ENCODE measurements around the gene MMP23B.
"Not testable (repeated sequence)": the region's sequence is repeated elsewhere in the genome, so short reads cannot be mapped to it uniquely, and the experiment has no call there.

Gene MMP23B

DNA sequence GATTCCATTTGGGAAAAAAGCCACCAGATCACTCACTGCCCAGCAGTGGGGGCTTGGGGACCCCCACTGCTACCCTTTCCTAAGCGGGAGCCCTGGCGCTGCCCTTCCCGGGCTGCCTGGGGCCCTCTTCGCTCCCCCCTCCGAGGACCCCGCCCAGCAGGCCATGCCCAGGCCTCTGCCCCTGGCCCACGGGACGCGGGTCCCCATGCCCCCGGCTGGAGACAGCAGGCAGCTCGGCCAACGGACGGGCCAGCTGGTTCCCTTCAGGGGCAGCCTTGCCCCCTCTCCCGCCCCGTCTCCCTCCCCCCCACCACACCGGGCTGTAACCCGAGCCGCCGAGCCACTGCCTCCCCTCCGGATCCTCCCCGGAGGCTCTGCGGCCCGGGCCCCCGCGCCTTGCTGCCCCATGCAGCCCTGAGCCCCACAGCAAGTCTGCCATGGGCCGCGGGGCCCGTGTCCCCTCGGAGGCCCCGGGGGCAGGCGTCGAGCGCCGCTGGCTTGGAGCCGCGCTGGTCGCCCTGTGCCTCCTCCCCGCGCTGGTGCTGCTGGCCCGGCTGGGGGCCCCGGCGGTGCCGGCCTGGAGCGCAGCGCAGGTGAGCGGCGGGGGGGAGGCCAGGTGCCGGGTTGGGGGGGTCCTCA lies at the start of gene MMP23B:
Gene MMP23B (plus strand): TSS at position 392 of the 639 bp plus-strand sequence. CDS start 46 bp downstream, at position 438.
- no peak for DNase-seq

DNA sequence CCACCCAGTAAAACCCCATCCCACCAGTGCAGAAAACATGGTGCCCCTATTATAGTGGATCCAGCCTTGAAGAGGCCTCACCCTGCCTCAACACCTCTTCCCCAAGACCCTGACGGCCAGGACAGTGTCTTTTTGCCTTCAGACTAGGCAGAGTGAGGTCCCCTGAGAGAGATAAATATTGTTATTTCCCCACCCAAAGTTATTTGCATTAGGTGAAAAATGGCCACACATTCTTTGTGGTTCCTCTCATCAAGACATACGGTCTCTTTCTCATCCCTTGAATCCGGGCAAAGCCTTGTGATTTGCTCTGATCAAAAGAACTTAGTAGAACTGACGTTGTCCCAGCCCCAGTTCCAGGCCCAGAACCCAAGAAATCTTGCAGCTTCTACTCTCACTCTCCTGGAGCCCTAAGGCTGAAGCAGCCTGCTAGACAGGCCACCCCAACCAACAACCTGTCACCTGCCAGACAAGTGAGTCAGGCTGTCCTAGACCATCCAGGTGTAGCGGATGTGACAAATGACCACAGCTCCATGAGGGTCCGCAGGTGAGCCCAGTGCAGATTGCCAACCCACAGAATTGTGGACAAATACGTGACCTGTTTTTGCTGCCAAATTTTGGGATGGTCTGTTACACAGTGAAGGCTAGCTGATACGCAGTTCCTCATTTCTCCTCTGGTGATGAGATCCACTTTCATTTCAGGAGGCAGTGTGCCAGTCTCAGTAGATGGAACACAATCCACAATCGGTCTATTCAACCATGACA lies 49.2 kb upstream of the MMP23B start:
- no peak for DNase-seq

DNA sequence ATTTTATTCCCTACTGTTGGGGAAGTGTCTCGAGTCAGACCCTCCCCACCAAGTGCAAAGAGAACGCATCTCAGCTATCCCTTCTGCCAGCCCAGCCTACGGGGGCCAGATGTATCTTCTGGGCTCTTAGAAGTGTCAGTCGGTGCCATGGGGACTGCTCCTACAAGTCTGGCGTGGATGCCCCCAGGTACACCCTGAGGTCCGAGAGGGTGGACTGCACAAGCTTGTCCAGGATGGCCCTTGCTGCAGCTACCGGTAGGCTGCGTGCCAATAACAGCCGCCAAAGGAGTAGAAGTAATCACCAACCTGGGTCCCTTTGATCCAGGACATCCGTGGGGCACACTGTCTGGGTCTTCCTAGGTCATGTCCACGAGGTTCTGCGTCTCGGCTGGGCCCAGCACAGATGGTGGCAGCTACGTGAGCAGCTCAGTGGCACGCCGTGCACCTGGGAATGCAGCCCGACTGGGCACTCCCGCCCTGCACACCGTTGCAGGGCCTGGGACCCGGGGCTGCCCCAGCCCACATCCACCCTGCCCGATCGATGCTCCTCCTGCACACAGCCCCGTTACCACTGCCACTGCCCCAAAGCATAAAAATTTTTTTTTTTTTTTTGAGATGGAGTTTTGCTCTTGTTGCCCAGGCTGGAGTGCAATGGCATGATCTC lies 48.5 kb upstream of the MMP23B start:
- no peak for DNase-seq

DNA sequence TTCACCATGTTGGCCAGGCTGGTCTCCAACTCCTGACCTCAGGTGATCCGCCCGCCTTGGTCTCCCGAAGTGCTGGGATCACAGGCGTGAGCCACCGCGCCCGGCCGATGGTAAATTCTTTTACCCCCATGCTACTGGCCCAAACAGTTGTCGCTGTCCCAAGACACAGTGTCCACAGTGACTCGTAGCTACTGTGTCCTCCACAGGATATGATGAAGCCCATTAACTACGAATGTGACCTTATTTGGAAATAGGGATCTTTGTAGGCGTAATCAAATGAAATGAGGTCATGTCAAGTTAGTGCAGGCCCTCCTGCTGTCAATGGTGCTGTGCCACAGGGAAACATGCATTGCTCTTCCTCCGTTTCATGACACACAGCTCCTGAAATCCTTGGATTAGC lies 40.5 kb upstream of the MMP23B start:
- DNase-seq = no peak

DNA sequence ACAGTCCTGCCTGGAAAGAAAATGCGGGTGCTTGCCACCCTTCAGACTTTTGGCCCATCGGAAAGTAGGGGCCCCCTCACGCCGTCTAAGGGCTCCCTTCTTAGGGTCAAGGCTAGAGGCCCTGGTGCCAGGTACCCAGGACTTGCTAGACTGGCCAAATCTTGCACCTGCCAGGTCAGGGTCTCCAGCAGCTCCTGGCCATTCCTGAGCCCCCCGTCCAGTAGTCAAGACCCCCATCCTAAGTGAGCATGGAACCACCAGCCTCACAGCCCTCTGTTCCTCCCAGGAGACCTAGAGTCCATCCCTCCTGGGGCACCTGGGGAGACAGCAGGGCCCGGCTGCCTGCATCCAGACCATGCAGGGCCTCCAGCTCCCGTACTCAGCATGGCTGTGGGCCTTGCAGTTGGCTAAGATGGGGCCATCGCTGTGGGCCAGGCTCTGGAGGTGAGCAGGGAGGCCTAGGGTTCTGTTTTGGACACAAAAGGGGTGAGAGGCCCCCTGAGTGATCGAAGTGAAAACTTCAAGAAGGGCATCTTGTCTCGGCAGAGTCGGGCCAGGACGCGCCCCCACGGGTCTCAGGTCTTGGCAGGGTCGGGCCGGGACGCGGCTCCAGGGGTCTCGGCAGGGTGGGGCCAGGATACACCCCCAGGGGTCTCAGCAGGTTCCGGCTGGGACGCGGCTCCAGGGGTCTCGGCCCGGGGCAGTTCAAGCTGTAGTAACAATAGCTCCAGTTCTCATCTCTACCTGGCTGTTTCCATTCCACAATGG lies 38.0 kb upstream of the MMP23B start:
- DNase-seq = no peak

DNA sequence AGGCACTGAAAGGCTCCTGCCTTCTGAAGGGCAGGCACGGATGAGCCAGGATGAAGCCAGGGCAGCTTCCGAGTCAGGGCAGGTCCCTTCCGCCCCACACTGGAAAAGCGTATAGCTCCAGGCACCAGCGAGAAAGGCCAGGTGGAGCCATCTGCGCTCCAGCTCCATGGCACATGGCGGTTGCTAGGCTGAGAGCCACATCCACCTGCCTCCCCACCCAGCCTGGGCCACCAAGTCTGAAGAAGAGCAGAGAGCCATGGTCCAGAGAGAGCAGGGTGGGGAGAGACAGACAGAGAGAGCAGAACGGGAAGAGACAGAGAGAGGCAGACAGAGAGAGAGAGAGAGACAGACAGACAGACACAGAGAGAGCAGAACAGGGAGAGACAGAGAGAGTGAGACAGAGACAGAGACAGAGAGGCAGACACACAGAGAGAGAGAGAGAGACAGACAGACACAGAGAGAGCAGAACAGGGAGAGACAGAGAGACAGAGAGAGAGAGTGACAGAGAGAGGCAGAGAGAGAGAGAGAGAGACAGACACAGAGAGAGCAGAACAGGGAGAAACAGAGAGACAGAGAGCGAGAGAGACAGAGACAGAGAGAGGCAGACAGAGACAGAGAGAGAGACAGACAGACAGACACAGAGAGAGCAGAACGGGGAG lies 37.2 kb upstream of the MMP23B start:
- DNase-seq = no peak

DNA sequence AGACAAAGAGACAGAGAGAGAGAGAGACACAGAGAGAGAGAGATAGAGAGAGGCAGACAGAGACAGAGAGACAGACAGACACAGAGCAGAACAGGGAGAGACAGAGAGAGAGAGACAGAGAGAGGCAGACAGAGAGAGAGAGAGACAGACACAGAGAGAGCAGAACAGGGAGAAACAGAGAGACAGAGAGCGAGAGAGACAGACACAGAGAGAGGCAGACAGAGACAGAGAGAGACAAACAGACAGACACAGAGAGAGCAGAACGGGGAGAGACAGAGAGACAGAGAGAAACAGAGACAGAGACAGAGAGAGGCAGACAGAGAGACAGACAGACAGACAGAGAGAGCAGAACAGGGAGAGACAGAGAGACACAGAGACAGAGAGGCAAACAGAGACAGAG lies 36.6 kb upstream of the MMP23B start:
- DNase-seq = not testable (repeated sequence)

DNA sequence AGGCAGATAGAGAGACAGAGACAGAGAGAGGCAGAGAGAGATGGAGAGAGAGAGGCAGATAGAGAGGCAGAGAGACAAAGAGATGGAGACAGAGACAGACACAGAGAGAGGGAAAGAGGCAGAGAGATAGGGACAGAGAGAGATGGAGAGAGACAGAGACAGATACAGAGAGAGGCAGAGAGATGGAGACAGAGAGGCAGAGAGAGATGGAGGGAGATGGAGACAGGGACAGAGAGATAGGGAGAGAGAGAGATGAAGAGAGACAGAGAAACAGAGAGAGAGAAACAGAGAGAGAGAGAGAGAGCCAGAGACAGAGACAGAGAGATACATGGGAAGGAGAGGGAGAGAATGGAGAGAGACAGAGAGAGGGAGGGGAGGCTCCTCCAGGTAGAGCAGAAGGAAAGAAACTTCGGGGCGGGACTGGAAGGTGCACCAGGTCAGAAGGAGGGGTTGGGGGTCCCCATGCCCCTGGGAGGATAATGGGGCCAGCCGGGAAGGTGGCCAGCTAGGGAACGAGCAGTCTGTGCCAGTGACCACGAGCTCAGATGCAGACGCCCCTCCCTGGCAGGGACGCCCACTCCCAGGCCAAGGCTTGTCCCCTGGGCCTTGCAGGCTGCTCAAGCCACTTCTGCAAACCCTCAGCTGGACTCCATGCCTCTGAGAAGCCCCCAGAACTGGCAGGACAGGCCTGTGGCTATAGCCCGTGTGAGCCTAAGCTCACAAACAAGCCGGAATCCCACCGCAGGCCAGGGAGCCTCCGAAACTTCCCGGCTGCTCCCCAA lies 35.3 kb upstream of the MMP23B start:
- no peak for DNase-seq

DNA sequence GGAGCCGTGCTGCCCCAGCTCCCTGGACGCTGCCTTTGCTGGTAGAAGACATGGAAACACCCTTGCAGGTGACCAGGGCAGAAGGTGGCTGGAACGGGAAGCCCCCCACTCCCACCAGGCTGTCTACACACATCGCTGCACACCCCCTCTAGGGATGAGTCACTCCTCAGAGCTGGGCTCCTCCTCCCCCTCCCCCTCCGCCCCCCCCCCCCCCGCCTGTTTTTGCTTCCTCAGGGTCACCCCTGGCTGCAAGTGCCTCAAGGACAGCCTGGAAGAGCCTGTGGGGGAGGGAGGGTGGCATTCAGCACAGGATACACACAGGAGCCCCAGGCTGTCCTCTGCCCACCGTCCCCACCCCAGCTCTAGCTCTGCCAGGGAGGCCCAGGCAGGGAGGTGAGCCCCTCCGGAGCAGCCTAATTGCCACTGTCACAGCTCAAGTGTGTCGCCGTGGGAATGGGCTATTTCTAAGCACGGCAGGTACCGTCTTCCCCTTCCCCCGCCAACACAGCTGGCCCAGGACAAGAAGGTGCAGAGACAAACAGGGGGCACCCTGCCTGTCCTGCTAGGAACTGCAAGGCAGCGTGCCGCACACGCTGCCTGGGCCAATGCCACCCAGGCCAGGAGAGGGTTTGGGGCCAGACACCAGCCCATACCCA lies 34.6 kb upstream of the MMP23B start:
- no peak for DNase-seq

DNA sequence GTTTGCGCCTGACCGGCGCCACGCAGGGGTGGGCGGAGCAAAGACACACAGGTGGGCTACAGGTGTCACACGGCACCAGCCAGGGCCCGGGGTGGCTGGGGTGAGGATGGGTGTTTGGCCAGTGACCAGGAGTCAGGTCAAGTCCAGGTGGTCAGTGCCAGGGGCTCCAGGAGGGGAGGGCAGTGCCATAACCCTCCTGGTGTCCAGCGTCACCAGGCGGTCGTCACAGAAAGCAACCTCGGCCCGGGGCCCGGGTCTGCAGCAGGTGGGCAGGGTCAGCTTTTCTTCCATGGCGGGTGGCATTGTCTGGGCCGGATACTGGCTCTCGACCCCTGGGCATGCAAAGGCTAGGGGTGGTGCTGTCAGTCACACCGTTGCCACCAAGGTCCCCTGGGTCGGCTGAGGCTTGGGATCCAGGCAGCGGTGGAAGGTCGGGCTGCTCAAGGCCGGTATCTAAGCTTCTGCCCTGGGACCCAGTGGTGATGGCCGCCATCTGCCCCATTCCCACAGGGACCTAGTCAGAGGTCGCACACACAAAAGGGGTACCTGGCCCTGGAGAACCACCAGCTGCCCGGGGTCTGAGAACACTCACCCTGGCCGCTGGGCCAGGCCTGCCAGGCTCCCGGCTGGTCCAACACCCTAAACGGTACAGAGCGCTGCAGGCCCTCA lies 33.8 kb upstream of the MMP23B start:
- DNase-seq = no peak

DNA sequence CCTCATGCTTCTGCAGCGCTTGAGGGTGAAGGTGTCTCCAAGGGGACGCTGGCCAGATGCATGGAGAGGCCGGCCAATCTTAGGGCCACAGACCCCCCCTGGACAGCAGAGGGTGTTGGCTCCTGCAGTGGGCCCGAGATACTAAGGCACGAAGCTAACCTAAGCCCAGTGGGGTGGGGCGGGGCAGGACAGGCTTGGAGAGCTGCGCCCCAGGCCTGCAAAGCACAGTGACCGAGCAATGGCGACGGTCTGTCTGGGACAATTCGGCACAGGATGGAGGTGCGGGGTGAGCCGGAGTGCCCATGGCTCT lies 33.3 kb upstream of the MMP23B start:
- no peak for DNase-seq

DNA sequence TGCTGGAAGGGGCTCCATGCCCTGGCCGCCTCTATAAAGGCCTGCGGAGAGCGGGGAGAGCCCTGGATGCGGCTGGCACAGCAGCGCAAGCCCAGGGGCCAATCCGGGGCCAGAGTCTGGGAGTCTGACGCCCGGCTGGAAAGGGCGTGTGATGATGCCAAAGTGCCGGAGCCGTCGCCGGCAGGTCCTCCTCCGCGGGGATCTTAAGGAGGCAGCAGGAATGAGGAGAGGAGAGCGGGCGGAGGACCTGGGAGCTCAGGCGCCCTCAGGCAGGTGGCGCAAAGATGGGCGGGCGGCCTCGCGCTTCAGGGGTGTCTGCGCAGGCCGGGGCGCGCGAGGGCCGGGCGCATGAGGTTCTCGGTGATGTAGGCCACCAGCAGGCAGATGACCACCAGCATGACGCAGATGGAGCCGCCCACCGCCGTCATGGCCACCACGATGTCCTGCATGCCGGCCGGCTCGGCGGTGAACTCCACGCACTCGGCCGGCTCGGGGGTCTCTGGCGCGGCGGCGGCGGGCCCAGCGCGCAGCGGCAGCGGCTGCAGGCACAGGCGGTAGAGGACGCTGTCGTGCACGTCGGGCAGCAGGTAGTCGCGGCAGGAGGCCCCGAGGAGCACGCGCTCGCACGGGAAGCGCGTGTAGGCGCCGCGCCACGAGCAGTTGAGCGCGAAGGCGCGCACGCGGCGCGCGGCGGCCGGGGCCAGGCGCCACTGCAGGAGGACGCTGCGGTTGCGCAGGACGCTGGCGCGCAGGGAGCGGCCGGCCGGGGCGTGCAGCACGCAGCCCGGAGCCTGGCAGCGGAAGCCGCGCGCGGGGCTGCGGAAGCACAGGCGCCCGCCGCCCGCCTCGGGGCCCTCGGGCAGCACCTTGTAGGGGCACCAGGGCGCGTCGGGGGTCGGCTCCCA lies 32.7 kb upstream of the MMP23B start:
- DNase-seq = no peak

DNA sequence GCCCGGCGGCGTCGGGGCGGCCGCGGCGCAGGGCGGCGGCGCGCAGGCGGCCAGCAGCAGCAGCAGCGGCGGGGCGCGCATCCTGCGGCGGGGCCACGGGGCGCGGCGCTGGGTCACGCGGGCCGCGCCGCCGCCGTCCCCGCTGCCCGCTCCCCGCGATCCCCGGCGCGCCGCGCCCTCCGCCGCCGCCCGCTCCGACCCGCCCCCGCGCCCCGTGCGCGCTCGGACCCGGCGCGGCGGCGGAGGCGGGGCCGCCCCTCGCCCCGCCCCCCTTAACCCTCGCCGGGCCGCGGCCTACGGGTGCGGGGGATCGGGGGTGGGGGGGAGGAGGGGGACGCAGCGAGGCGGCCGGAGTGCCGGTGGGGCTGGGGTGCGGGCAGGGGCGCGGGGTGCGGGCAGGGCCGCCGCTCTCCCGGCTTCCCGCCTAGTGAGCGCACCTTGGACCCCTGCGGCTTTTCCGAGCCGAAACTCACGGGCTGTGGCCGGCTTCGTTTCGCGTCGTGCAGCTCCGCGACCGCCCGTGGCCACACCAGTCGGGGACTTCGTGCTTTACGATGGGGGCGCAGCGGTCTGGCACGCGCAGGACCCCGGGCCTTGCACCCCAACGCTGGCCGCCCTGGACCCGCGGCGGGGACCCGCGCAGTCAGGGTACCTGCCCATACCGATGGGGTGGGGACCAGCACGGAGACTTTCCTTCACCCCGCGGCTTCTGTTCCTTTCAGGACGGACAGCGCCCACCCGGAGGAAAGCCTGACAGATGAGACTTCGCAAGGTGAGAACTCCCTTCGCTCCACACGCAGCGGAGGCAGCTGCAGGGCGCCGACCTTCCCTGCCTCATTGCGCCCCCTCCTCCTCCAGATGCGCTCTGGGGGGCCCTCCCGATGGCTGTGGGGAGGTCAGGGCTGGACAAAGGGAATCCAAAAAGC lies 31.8 kb upstream of the MMP23B start, which contains the start of gene FNDC10:
Gene FNDC10 (minus strand): TSS at position 201 of the 926 bp plus-strand sequence. CDS start 120 bp downstream, at position 81.
- DNase-seq = no peak

DNA sequence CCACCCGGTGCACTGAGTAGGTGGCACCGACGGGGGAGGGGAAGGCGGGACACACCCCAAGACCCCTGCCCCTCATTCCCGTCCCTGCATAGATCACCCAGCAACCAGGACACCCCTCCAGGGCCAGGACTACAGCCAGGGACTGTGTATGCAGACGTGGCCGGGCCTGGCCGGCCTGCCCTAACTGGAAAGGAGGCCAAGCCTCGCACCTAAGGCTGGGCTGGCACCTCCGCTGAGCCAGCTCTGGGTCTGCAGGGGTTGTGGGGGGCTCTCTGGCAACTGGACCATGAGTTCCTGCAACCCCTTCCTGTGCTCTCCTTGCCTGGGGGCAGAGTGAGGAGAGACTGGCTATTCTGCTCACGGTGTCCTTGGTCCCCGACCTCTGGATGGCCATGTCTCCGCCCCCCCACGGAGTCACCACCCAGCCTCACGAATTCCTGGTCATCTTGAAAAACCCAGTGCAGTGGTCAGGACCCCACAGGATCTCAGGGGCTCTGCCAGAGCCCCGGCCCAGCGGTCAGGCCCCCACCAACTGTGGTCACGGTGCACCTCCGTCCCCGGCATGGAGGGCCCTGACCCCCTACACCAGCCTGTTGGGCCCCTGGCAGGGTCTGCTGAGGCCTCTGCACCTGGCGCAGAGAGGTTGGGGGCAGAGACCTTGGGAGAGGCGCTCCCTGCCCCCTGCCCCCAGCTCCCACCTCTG lies 31.0 kb upstream of the MMP23B start:
- no peak for DNase-seq

DNA sequence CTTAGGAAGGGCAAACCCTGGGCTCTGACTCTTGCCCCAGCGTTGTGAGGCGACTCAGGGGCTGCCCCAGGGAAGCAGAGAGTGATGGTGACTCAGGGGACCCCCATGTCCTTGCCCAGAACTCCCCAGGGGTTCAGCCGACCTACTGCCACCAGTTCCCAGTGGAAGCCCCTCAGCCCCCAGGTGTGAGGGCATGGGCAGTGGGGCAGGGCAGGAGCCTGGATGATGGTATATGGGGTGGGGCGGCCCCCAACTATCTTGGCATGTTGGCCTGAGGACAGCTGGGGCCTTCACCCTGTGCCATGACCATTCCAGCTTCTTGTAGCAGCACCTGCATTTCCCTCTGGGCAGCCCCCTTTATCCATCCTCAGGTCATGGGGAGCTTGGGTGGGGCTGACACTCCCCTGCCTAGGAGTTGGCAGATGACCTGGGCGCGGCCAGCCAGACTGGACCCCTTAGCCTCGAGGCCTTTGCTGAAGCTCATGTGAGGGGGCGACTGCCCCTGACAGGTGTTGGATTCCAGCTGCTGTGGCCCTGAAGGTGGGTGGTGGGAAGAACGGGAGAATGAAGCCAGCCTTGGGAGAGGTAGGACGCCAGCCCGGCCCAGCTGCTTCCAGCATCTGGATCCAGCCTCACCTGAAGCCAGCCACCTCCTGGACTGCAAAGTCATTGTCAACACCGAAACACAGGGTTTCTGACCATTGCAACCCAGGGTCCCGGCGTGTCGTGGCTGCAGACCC lies 30.2 kb upstream of the MMP23B start:
- no peak for DNase-seq

DNA sequence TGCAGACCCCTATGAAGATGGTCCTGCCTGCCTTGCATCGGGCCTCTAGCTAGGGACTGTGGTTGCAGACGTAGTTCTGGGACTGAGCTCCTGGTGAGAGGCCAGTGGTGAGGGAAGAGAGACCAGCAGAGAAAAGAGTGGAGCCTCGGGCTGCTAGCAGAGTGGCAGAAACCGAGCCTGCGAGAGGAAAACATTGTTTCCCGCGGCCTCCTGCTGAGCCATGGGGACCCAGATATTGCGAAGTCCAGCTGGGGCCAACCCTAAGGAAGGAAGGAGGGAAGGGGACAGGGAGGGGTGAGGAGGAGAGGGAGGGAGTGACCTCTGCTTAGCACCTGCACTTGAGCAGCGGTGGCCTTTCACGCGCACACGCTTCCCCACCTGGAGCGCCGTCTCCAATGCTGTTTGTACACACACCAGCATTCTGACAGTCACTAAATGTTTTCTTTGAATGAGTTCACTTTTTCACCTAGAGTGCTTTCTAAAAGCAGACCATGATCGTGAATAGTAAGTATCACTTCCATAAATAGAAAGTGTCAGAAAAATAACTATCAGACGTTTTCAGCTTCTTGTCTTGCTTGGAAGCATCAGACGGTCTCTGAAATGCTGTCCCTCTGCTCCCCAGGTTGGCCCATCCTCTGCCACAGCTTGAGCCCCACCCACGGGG lies 29.5 kb upstream of the MMP23B start:
- no peak for DNase-seq
